ENCODE measurements around the gene CNIH2. TPM values are rescaled to one million over a fixed set of nuclear protein-coding genes. Genes with fewer than 3 reads are reported as not detected.
A peak's percentile ranks its signal among the peaks of the same experiment; 100 is the strongest.

CNIH2 gene
- total and polyA plus RNA-seq, 2 of the 13 experiments (the other 11 are each of a cell fraction or from before 2014, with no cell fraction given), result 0.60 to 0.69 TPM

DNA sequence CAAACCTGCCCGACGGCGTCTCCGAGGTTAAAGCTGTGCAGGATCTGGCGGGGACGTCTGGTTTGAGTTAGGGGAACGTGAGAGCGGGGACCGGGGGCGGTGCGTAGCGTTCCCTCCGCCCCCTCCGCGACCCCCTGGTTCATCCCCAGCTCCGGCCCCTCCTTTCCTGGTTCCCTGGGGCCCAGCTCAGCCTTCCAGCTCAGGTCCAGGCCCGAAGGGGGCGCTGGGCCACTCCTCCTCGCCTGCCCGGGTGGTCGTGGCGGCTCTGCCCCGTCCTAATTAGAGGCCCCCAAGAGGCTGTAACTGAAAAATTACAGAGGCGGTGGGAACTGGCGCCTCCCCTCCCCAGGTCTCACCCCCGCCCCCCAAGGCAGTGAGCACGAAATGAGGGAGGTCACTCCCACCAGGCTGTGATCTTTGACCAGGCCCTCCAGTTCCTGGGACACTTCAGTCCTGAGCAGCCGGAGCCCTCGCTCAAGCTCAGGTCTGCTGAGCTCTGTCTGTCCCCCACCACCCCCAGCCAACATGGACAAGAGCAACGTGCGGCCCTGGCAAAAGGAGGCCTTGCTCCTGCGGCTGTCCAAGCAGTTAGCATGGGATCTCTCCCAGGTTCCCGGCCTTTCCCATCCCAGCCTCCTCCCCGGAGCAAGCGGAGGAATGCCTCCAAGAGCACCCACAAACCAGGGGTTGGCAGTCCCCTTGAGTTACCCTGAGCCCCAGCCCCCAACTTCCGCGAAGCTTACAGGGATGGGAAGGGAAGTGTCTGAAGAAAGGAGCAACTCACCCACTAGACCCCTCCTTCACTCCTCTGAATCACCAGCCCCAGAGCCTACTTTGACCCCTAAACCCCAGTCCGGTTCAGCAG lies 35.6 kb downstream of the CNIH2 start (continued):
- TF ChIP-seq, protein P1, sequence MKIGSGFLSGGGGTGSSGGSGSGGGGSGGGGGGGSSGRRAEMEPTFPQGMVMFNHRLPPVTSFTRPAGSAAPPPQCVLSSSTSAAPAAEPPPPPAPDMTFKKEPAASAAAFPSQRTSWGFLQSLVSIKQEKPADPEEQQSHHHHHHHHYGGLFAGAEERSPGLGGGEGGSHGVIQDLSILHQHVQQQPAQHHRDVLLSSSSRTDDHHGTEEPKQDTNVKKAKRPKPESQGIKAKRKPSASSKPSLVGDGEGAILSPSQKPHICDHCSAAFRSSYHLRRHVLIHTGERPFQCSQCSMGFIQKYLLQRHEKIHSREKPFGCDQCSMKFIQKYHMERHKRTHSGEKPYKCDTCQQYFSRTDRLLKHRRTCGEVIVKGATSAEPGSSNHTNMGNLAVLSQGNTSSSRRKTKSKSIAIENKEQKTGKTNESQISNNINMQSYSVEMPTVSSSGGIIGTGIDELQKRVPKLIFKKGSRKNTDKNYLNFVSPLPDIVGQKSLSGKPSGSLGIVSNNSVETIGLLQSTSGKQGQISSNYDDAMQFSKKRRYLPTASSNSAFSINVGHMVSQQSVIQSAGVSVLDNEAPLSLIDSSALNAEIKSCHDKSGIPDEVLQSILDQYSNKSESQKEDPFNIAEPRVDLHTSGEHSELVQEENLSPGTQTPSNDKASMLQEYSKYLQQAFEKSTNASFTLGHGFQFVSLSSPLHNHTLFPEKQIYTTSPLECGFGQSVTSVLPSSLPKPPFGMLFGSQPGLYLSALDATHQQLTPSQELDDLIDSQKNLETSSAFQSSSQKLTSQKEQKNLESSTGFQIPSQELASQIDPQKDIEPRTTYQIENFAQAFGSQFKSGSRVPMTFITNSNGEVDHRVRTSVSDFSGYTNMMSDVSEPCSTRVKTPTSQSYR (CRISPR knock-in tag; IDR thresholded peaks at IDR 0.05; ENCODE audit: borderline replicate concordance), result 0 out of 2 replicates have a peak, but pooled peaks have one; percentile 46
- TF ChIP-seq TGIF2 (CRISPR knock-in tag; IDR thresholded peaks at IDR 0.05) (peak; percentile 9; the same call in 1 of the 2 replicates), ZFX (CRISPR knock-in tag; IDR thresholded peaks at IDR 0.05; ENCODE audit: low read depth) (peak; percentile 87), GABPB1 (CRISPR knock-in tag; IDR thresholded peaks at IDR 0.05) (peak; percentile 9; the same call in 1 of the 2 replicates), ZFP90 (CRISPR knock-in tag; IDR thresholded peaks at IDR 0.05; ENCODE audit: borderline replicate concordance) (no peak), ZSCAN21 (CRISPR knock-in tag; IDR thresholded peaks at IDR 0.05; ENCODE audit: borderline replicate concordance) (0 out of 2 replicates have a peak, but pooled peaks have one; percentile 59), POLR2AphosphoS5 (IDR thresholded peaks at IDR 0.05; ENCODE audit: low read depth, low read length) (peak; percentile 81), MEIS1 (CRISPR knock-in tag; IDR thresholded peaks at IDR 0.05; ENCODE audit: borderline replicate concordance) (no peak), MED13 (CRISPR knock-in tag; IDR thresholded peaks at IDR 0.05) (no peak), HNF4G (IDR thresholded peaks at IDR 0.05; ENCODE audit: borderline replicate concordance, low read depth, low read length) (peak; percentile 65; the same call in 1 of the 2 replicates), HNF4G (CRISPR knock-in tag; IDR thresholded peaks at IDR 0.05; ENCODE audit: borderline replicate concordance, low read depth) (no peak), SAP130 (CRISPR knock-in tag; IDR thresholded peaks at IDR 0.05; ENCODE audit: low read depth) (peak; percentile 56; the same call in 1 of the 2 replicates), ZFY (CRISPR knock-in tag; IDR thresholded peaks at IDR 0.05) (peak; percentile 79)
- TF ChIP-seq, protein P2, sequence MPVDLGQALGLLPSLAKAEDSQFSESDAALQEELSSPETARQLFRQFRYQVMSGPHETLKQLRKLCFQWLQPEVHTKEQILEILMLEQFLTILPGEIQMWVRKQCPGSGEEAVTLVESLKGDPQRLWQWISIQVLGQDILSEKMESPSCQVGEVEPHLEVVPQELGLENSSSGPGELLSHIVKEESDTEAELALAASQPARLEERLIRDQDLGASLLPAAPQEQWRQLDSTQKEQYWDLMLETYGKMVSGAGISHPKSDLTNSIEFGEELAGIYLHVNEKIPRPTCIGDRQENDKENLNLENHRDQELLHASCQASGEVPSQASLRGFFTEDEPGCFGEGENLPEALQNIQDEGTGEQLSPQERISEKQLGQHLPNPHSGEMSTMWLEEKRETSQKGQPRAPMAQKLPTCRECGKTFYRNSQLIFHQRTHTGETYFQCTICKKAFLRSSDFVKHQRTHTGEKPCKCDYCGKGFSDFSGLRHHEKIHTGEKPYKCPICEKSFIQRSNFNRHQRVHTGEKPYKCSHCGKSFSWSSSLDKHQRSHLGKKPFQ (CRISPR knock-in tag; IDR thresholded peaks at IDR 0.05; ENCODE audit: insufficient replicate concordance), result peak; percentile 98
- TF ChIP-seq, protein P3, sequence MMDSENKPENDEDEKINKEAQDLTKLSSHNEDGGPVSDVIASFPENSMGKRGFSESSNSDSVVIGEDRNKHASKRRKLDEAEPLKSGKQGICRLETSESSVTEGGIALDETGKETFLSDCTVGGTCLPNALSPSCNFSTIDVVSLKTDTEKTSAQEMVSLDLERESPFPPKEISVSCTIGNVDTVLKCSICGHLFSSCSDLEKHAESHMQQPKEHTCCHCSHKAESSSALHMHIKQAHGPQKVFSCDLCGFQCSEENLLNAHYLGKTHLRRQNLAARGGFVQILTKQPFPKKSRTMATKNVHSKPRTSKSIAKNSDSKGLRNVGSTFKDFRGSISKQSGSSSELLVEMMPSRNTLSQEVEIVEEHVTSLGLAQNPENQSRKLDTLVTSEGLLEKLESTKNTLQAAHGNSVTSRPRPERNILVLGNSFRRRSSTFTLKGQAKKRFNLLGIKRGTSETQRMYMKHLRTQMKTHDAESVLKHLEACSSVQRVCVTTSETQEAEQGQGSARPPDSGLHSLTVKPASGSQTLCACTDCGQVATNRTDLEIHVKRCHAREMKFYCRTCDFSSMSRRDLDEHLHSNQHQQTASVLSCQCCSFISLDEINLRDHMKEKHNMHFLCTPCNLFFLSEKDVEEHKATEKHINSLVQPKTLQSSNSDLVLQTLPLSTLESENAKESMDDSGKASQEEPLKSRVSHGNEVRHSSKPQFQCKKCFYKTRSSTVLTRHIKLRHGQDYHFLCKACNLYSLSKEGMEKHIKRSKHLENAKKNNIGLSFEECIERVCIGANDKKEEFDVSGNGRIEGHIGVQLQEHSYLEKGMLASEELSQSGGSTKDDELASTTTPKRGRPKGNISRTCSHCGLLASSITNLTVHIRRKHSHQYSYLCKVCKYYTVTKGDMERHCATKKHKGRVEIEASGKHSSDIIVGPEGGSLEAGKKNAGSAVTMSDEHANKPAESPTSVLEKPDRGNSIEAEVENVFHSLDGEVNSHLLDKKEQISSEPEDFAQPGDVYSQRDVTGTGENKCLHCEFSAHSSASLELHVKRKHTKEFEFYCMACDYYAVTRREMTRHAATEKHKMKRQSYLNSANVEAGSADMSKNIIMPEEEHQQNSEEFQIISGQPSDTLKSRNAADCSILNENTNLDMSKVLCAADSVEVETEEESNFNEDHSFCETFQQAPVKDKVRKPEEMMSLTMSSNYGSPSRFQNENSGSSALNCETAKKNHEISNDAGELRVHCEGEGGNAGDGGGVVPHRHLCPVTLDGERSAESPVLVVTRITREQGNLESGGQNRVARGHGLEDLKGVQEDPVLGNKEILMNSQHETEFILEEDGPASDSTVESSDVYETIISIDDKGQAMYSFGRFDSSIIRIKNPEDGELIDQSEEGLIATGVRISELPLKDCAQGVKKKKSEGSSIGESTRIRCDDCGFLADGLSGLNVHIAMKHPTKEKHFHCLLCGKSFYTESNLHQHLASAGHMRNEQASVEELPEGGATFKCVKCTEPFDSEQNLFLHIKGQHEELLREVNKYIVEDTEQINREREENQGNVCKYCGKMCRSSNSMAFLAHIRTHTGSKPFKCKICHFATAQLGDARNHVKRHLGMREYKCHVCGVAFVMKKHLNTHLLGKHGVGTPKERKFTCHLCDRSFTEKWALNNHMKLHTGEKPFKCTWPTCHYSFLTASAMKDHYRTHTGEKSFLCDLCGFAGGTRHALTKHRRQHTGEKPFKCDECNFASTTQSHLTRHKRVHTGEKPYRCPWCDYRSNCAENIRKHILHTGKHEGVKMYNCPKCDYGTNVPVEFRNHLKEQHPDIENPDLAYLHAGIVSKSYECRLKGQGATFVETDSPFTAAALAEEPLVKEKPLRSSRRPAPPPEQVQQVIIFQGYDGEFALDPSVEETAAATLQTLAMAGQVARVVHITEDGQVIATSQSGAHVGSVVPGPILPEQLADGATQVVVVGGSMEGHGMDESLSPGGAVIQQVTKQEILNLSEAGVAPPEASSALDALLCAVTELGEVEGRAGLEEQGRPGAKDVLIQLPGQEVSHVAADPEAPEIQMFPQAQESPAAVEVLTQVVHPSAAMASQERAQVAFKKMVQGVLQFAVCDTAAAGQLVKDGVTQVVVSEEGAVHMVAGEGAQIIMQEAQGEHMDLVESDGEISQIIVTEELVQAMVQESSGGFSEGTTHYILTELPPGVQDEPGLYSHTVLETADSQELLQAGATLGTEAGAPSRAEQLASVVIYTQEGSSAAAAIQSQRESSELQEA (CRISPR knock-in tag; IDR thresholded peaks at IDR 0.05; ENCODE audit: not compliant biosample characterization), result no peak

Data from HepG2 (cell line).